GM23338 (cell line): ENCODE measurements around the gene THRB. TPM values are rescaled to one million over a fixed set of nuclear protein-coding genes. Genes with fewer than 3 reads are reported as not detected.

Source experiments
- ATAC-seq: fragments of 200-7000 bp; cut with Tn5 transposase; 3 replicates; pipeline ENCODE4 v1.9.1; 2020
- DNase-seq: peaks from one replicate; pipeline ENCODE4 v3.0.0-alpha.2; 2015; ENCODE audit warnings: low spot score
- H2AFZ ChIP-seq: fragments of 200-600 bp; sonication (generic); 2 replicates; pipeline ENCODE4 v1.8.0; 2016; ENCODE audit warnings: antibody characterized with exemption, mild to moderate bottlenecking, moderate library complexity
- H3F3A ChIP-seq: fragments of 200-600 bp; sonication (generic); replicated peaks from 2 replicates; pipeline ENCODE4 v1.8.0; 2017; ENCODE audit warnings: antibody characterized with exemption, mixed run types, low read depth
- H3K27ac ChIP-seq: fragments of 200-600 bp; sonication (generic); 2 replicates; pipeline ENCODE4 v1.6.1; 2016; ENCODE audit warnings: low read depth
- H3K27me3 ChIP-seq: fragments of 200-600 bp; sonication (generic); 2 replicates; pipeline ENCODE4 v1.8.0; 2016; ENCODE audit warnings: mild to moderate bottlenecking, mixed run types, moderate library complexity; ENCODE audit not compliant: insufficient read depth
- H3K36me3 ChIP-seq: fragments of 200-600 bp; sonication (generic); 2 replicates; pipeline ENCODE4 v1.8.0; 2016; ENCODE audit warnings: mild to moderate bottlenecking; ENCODE audit not compliant: insufficient read depth
- H3K4me1 ChIP-seq: fragments of 200-600 bp; sonication (generic); 2 replicates; pipeline ENCODE4 v1.8.0; 2016; ENCODE audit warnings: mild to moderate bottlenecking, moderate library complexity; ENCODE audit not compliant: insufficient read depth
- H3K4me2 ChIP-seq: fragments of 200-600 bp; sonication (generic); 2 replicates; pipeline ENCODE4 v1.7.1; 2017; ENCODE audit warnings: mixed run types
- H3K4me3 ChIP-seq: fragments of 200-600 bp; sonication (generic); 2 replicates; pipeline ENCODE4 v1.6.1; 2016; ENCODE audit warnings: mixed run types
- H3K79me2 ChIP-seq: fragments of 200-600 bp; sonication (generic); replicated peaks from 2 replicates; pipeline ENCODE4 v1.8.0; 2017; ENCODE audit warnings: mild to moderate bottlenecking; ENCODE audit not compliant: insufficient read depth
- H3K9me2 ChIP-seq: fragments of 200-600 bp; sonication (generic); 2 replicates; pipeline ENCODE4 v1.8.0; 2017; ENCODE audit not compliant: insufficient read depth
- H4K20me1 ChIP-seq: fragments of 200-600 bp; sonication (generic); replicated peaks from 2 replicates; pipeline ENCODE4 v1.8.0; 2017; ENCODE audit warnings: mild to moderate bottlenecking; ENCODE audit not compliant: insufficient read depth
- H3K27ac Mint-ChIP-seq: 2 replicates; pipeline ENCODE4 v1.8.0; 2020; ENCODE audit warnings: inconsistent platforms, mild to moderate bottlenecking, moderate library complexity, mixed read lengths
- H3K27me3 Mint-ChIP-seq: 3 replicates; pipeline ENCODE4 v1.8.0; 2022; ENCODE audit warnings: low read depth, mild to moderate bottlenecking, moderate library complexity, mixed read lengths, inconsistent platforms; ENCODE audit not compliant: insufficient read depth, poor library complexity
- H3K36me3 Mint-ChIP-seq: 3 replicates; pipeline ENCODE4 v1.8.0; 2021; ENCODE audit warnings: low read depth, mild to moderate bottlenecking, inconsistent platforms, moderate library complexity, mixed read lengths
- H3K4me1 Mint-ChIP-seq: 3 replicates; pipeline ENCODE4 v1.8.0; 2020; ENCODE audit warnings: mild to moderate bottlenecking, inconsistent platforms, mixed read lengths
- H3K4me3 Mint-ChIP-seq: 3 replicates; pipeline ENCODE4 v1.8.0; 2021; ENCODE audit warnings: moderate library complexity, mild to moderate bottlenecking, inconsistent platforms, mixed read lengths
- H3K9me3 Mint-ChIP-seq: 3 replicates; pipeline ENCODE4 v1.8.0; 2020; ENCODE audit warnings: moderate library complexity, mild to moderate bottlenecking, inconsistent platforms, mixed read lengths
- CREB1 ChIP-seq: fragments of 250-450 bp; sonication (Bioruptor Pico); IDR thresholded peaks from 2 replicates; pipeline ENCODE4 v1.5.0; 2020; ENCODE audit warnings: low read depth, mild to moderate bottlenecking, moderate library complexity
- CTCF ChIP-seq, 2 experiments: fragments of 200-600 bp in 1 of 2; sonication (generic) in 1 of 2; conservative IDR thresholded peaks; 2 replicates each; pipeline versions ENCODE4 v1.5.1 to v1.6.1; 2016 to 2017; ENCODE audit warnings: antibody characterized with exemption in 2 of 2, low read depth in 2 of 2, mild to moderate bottlenecking in 2 of 2, moderate library complexity in 1 of 2
- EZH2 ChIP-seq: fragments of 200-600 bp; sonication (generic); IDR thresholded peaks from one replicate; pipeline ENCODE4 v1.8.0; 2017; ENCODE audit warnings: antibody characterized with exemption, mild to moderate bottlenecking, low read depth; ENCODE audit not compliant: unreplicated experiment
- JUNB ChIP-seq: IDR thresholded peaks from one replicate; pipeline ENCODE4 v1.6.1; 2016; ENCODE audit warnings: antibody characterized with exemption; ENCODE audit not compliant: unreplicated experiment
- POLR2AphosphoS5 ChIP-seq: IDR thresholded peaks from 2 replicates; pipeline ENCODE4 v1.6.1; 2016; ENCODE audit warnings: antibody characterized with exemption, low read depth
- STAT1 ChIP-seq: IDR thresholded peaks from one replicate; pipeline ENCODE4 v1.6.1; 2016; ENCODE audit warnings: antibody characterized with exemption; ENCODE audit not compliant: unreplicated experiment
- ZNF331 ChIP-seq: fragments of 250-450 bp; sonication (Bioruptor Pico); IDR thresholded peaks from 2 replicates; pipeline ENCODE4 v1.5.0; 2020; ENCODE audit warnings: low read depth, mild to moderate bottlenecking, moderate library complexity
- polyA plus RNA-seq: library from polyadenylated mRNA; unstranded; fragments of >200 nt; fragmentation: Nextera tagmentation; extraction: Ambion mirVana; gene quantifications from 2 replicates; pipeline ENCODE4 v1.2.1, GENCODE V29; 2016
- total RNA-seq: library from RNA; depleted of rRNA; stranded (reverse); fragments of >200 nt; shearing (Covaris generic); gene quantifications from 2 replicates; pipeline ENCODE4 v1.2.3, GENCODE V29; 2014
- TF ChIP-seq, protein P1 (sequence below): IDR thresholded peaks from 2 replicates; pipeline ENCODE4 v1.6.1; 2016; ENCODE audit warnings: antibody characterized with exemption
- TF ChIP-seq, protein P2 (sequence below): IDR thresholded peaks from one replicate; pipeline ENCODE4 v1.6.1; 2018; ENCODE audit warnings: antibody characterized with exemption; ENCODE audit not compliant: unreplicated experiment

Gene THRB
- total and polyA plus RNA-seq, 2 experiments from 2014 or later = 1.7 to 3.2 TPM

DNA sequence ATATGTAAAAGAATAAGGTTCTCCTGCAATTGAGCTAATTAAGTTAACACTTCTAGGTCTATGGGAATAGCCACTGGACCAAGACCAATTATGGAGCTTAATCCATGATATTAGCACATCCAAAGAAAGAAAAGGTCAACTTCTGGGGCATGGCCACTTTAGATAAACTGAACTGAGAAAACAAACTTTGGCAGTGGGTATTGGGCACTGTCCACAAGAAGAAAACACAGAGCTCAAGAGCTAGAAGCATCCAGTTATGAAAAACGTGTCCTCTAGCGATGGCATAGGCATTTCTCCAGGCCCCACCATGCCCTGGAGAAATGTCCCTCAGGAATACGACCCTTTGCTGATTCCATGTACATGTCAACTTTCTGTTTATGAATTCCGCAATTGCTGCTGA lies 87.8 kb downstream of the THRB start:
- Histone ChIP-seq H4K20me1 (no peaks in the 10 kb centered on the region), H3K79me2 (no peaks in the 10 kb centered on the region), H3K4me2 (no peak overlapping the region), H3K9me2 (no peaks in the 10 kb centered on the region), H3K4me3 (no peak overlapping the region), H3K27me3 (no peaks in the 10 kb centered on the region), H3K27ac (no peak overlapping the region), H3F3A (no peaks in the 10 kb centered on the region), H2AFZ (no peak overlapping the region), H3K4me1 (0 out of 2 replicates have a peak, but pooled peaks cover 7% of the 10 kb centered on the region), H3K36me3 (no peaks in the 10 kb centered on the region)
- H3K9me3 Mint-ChIP-seq = peaks cover 7% of the 10 kb centered on the region; the same call in 2 of the 3 replicates
- H3K4me3 Mint-ChIP-seq = no peak overlapping the region
- peaks cover 8% of the 10 kb centered on the region for H3K4me1 Mint-ChIP-seq
- no peaks in the 10 kb centered on the region for H3K27me3 Mint-ChIP-seq
- no peak overlapping the region for H3K27ac Mint-ChIP-seq
- ATAC-seq = no peak
- no peak for DNase-seq
- TF ChIP-seq CREB1 (no peak), POLR2AphosphoS5 (no peak), JUNB (no peak), STAT1 (no peak), EZH2 (no peak), ZNF331 (CRISPR knock-in tag) (no peak), CTCF (conservative IDR thresholded peaks at IDR 0.05; ENCODE audit: low read depth in 2 of 2) (no peak)
- TF ChIP-seq, protein P1, sequence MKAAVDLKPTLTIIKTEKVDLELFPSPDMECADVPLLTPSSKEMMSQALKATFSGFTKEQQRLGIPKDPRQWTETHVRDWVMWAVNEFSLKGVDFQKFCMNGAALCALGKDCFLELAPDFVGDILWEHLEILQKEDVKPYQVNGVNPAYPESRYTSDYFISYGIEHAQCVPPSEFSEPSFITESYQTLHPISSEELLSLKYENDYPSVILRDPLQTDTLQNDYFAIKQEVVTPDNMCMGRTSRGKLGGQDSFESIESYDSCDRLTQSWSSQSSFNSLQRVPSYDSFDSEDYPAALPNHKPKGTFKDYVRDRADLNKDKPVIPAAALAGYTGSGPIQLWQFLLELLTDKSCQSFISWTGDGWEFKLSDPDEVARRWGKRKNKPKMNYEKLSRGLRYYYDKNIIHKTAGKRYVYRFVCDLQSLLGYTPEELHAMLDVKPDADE = no peak
- TF ChIP-seq, protein P2, sequence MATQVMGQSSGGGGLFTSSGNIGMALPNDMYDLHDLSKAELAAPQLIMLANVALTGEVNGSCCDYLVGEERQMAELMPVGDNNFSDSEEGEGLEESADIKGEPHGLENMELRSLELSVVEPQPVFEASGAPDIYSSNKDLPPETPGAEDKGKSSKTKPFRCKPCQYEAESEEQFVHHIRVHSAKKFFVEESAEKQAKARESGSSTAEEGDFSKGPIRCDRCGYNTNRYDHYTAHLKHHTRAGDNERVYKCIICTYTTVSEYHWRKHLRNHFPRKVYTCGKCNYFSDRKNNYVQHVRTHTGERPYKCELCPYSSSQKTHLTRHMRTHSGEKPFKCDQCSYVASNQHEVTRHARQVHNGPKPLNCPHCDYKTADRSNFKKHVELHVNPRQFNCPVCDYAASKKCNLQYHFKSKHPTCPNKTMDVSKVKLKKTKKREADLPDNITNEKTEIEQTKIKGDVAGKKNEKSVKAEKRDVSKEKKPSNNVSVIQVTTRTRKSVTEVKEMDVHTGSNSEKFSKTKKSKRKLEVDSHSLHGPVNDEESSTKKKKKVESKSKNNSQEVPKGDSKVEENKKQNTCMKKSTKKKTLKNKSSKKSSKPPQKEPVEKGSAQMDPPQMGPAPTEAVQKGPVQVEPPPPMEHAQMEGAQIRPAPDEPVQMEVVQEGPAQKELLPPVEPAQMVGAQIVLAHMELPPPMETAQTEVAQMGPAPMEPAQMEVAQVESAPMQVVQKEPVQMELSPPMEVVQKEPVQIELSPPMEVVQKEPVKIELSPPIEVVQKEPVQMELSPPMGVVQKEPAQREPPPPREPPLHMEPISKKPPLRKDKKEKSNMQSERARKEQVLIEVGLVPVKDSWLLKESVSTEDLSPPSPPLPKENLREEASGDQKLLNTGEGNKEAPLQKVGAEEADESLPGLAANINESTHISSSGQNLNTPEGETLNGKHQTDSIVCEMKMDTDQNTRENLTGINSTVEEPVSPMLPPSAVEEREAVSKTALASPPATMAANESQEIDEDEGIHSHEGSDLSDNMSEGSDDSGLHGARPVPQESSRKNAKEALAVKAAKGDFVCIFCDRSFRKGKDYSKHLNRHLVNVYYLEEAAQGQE = no peak
- no peaks in the 10 kb centered on the region; the same call in 2 of the 3 replicates for H3K36me3 Mint-ChIP-seq

- Histone ChIP-seq H3K27me3 (no peaks in the 10 kb centered on the region), H3K79me2 (no peaks in the 10 kb centered on the region), H4K20me1 (no peaks in the 10 kb centered on the region), H3K4me1 (no peaks in the 10 kb centered on the region), H3K4me3 (no peak overlapping the region), H3K9me2 (no peaks in the 10 kb centered on the region), H3K27ac (no peak overlapping the region), H2AFZ (no peak overlapping the region), H3F3A (no peaks in the 10 kb centered on the region), H3K36me3 (no peaks in the 10 kb centered on the region), H3K4me2 (no peak overlapping the region)
- Mint-ChIP-seq H3K27ac (no peak overlapping the region), H3K36me3 (no peaks in the 10 kb centered on the region; the same call in 2 of the 3 replicates), H3K27me3 (no peaks in the 10 kb centered on the region), H3K4me3 (no peak overlapping the region), H3K4me1 (peaks cover 9% of the 10 kb centered on the region), H3K9me3 (peaks cover 7% of the 10 kb centered on the region; the same call in 2 of the 3 replicates)
- no peak for DNase-seq
- ATAC-seq = no peak
- TF ChIP-seq STAT1 (no peak), EZH2 (no peak), JUNB (no peak)
- TF ChIP-seq, protein P2 = no peak
Observed at GRCh38 chr3:24405057-24405456, 89.6 kb downstream of the THRB start.
